GM21381 (cell line): ENCODE data around the gene RAB27A.
"Not testable (repeated sequence)": the region's sequence is repeated elsewhere in the genome, so short reads cannot be mapped to it uniquely, and the experiment has no call there.

ENCODE experiments used
- ATAC-seq: cut with Tn5 transposase; IDR thresholded peaks from one replicate; pipeline ENCODE4 v1.9.1; 2021; ENCODE audit warnings: mild to moderate bottlenecking, moderate library complexity; ENCODE audit not compliant: unreplicated experiment

The RAB27A gene

GRCh38 chr15:55253580-55253979 lies 36.0 kb downstream of the RAB27A start:
- ATAC-seq, result no peak

- not testable (repeated sequence) for ATAC-seq
Observed at GRCh38 chr15:55252201-55252600, 37.4 kb downstream of the RAB27A start.

- ATAC-seq, result no peak
Observed at GRCh38 chr15:55250941-55251340, 38.7 kb downstream of the RAB27A start.

GRCh38 chr15:55250392-55250791 lies 39.2 kb downstream of the RAB27A start:
- ATAC-seq, result no peak

GRCh38 chr15:55249885-55250284 lies 39.7 kb downstream of the RAB27A start:
- ATAC-seq, result not testable (repeated sequence)

GRCh38 chr15:55248895-55249294 lies 40.7 kb downstream of the RAB27A start:
- ATAC-seq, result no peak

GRCh38 chr15:55247766-55248427 lies 41.7 kb downstream of the RAB27A start:
- ATAC-seq, result no peak

DNA sequence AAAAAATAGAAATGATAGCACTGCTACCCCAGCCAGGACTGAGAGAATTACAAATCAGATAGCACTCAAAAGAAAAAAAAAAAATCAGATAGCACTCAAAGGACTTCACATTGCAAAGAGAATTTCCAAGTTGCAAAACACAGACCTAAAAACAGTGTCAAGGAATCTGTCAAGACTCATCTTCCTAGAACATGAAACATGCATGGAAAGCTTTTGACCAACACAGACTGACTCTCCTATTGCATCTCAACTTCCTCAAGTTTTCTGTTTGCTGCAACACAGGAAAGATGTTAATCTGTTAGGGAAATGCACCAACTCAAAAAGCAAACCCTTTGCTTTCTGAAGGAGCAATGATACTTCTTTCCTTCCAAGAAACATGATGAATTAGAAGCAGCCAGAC lies 42.3 kb downstream of the RAB27A start:
- ATAC-seq, result no peak

DNA sequence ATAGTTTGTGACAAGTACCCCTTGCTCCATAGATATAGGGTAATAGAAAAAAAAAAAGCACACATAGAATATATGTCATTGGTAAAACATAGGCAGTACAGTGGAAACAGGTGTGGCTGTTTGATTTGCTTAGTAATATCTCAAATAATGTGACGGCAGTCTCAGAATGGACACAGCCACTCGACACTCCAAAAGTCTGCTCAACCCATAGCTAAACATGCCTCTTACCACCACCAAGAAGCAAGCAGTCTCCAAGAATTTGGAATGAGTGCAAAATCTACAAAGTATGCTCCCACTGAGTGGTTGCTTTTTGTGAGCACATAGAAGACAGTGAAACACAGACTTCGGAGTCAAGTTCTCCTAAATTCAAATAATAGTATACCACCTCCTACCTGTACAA lies 43.0 kb downstream of the RAB27A start:
- no peak for ATAC-seq

DNA sequence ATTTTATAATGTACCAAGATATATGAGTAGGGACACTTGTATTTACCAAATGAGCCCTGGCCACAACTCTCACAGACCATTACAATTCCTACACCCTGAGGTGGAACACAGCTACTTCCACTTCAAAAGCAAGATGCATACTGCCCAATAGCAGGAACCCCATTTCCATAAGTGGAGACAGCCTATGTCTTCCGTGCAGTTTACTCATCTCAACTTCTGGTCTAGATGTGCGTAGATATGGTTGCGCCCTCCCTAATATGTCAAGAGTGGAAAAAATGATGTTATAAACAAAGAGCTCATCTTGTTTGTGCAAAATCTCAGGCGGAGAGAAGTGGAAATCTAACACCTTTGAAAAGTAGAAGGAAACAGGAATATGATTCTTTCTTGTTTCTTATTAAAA lies 44.6 kb downstream of the RAB27A start:
- no peak for ATAC-seq

DNA sequence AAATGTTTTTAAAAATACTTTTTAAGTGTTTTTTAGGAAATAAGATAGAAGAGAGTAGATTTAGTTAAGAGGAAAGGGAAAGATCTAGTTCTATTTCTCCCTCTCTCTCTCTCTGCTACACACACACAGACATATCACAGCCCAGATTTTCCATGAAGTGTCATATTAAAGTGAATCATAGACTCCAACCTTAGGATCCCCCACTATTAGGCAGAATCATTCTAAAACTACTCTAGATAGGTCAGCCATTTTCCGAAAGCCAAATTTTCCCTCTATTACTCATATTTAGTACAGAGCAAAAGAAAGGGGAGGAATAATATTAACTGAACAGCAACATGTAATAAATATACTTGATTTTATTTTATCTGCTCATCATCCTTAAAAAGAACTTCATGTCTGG lies 47.7 kb downstream of the RAB27A start:
- ATAC-seq, result no peak

DNA sequence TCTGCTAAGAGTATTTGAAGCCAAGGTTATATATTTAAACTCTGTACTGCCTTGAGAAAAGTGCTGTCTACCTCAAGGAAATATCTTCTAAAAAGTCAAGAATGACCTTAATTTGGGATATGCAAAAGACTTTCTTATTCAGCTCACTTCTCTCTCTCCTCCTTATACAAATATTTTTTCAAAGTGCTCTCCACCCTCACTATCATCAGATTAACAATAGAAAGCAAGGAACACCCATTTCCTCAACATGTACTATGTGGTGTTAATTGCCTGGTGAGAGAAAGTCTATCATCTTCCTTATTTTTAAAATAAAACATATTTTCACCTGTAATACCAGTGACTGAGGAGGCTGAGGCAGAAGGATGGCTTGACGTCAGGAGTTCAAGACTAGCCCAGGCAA lies 48.4 kb downstream of the RAB27A start:
- ATAC-seq, result no peak

DNA sequence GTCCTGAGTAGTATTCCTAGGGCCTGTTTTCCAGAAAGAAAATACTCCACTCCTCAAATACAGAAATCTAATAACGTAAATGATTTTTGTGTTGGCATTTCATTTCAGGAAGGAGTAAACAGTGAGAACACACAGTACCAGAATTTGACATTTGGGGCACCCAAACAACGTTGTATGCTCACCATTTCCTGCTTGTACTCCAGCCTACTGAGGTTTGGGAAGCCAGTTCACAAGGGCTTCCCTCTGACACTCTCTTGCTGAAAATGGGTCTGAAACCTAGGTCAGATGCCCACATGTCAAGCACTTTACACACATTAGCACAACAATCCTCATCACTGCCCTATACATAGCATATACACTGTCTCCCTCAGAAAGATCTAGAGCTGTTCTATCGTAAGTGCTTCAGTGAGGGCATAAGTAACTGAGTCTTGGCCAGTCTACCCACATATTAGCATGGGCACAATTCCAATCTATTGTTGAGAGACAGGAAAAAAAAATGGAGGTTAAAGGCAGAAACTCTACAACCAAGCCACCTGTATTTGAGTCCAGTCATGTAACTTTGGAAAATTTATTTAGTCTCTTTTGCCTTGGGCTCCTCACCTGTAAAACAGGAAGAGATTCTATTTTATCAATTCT lies 49.4 kb downstream of the RAB27A start:
- ATAC-seq, result no peak

GRCh38 chr15:55239440-55240124 lies 50.0 kb downstream of the RAB27A start:
- ATAC-seq, result no peak

GRCh38 chr15:55238877-55239276 lies 50.7 kb downstream of the RAB27A start:
- no peak for ATAC-seq

- no peak for ATAC-seq
Observed at GRCh38 chr15:55237219-55238130, 52.1 kb downstream of the RAB27A start.

GRCh38 chr15:55235546-55236036 lies 54.0 kb downstream of the RAB27A start:
- ATAC-seq, result no peak

- no peak for ATAC-seq
Observed at GRCh38 chr15:55234800-55235104, 54.9 kb downstream of the RAB27A start.

- no peak for ATAC-seq
Observed at GRCh38 chr15:55234104-55234799, 55.4 kb downstream of the RAB27A start.

- ATAC-seq, result no peak
Observed at GRCh38 chr15:55231455-55231854, 58.2 kb downstream of the RAB27A start.

- ATAC-seq, result no peak
Observed at GRCh38 chr15:55230953-55231352, 58.7 kb downstream of the RAB27A start.
